CD4-positive, CD25-positive, alpha-beta regulatory T cell (primary cell): Measurements from ENCODE around the gene GLB1L2. TPM values are rescaled to one million over a fixed set of nuclear protein-coding genes. Genes with fewer than 3 reads are reported as not detected.
A peak's percentile ranks its signal among the peaks of the same experiment; 100 is the strongest.

ENCODE experiments used
- ATAC-seq, 2 donors: fragments of 150-1000 bp; cut with Tn5 transposase; one replicate each; pipeline ENCODE4 v1.10.0; 2021; ENCODE audit warnings: low read depth in 2 of 2, moderate number of reproducible peaks in 2 of 2, moderate library complexity in 1 of 2
- DNase-seq, 3 donors: peaks; one replicate each; pipeline versions ENCODE4 v3.0.0 to v3.0.0-alpha.2; 2012 to 2022; ENCODE audit warnings: mixed read lengths in 1 of 3
- H3K27ac ChIP-seq: one replicate; pipeline ENCODE4 v1.7.0; 2013; ENCODE audit warnings: mild to moderate bottlenecking, low read length; ENCODE audit not compliant: insufficient read depth, poor library complexity, severe bottlenecking
- H3K27me3 ChIP-seq: one replicate; pipeline ENCODE4 v1.7.0; 2013; ENCODE audit warnings: low read length; ENCODE audit not compliant: control insufficient read depth, insufficient read depth
- H3K36me3 ChIP-seq: one replicate; pipeline ENCODE4 v1.7.0; 2013; ENCODE audit warnings: mild to moderate bottlenecking, low read length, moderate library complexity; ENCODE audit not compliant: control insufficient read depth, insufficient read depth
- H3K4me1 ChIP-seq: 2 replicates; pipeline ENCODE4 v1.7.0; 2013; ENCODE audit warnings: mild to moderate bottlenecking, low read length; ENCODE audit not compliant: insufficient read depth, control insufficient read depth, poor library complexity, severe bottlenecking
- H3K4me3 ChIP-seq: one replicate; pipeline ENCODE4 v1.7.0; 2013; ENCODE audit warnings: low read depth, mild to moderate bottlenecking, low read length, moderate library complexity
- H3K9me3 ChIP-seq, 2 experiments: 1 replicate in 1 of 2; 2 replicates in 1 of 2; pipeline ENCODE4 v1.7.0; 2013; ENCODE audit warnings: low read length in 2 of 2, mild to moderate bottlenecking in 1 of 2, moderate library complexity in 1 of 2; ENCODE audit not compliant: control insufficient read depth in 2 of 2
- H3K27ac Mint-ChIP-seq, 3 donors: one replicate each; pipeline ENCODE4 v1.8.0; 2020 to 2022; ENCODE audit warnings: mild to moderate bottlenecking in 3 of 3, mixed read lengths in 3 of 3, moderate library complexity in 2 of 3
- H3K27me3 Mint-ChIP-seq: one replicate; pipeline ENCODE4 v1.8.0; 2022; ENCODE audit warnings: mild to moderate bottlenecking, mixed read lengths
- H3K36me3 Mint-ChIP-seq: one replicate; pipeline ENCODE4 v1.8.0; 2020; ENCODE audit warnings: mixed read lengths
- H3K4me1 Mint-ChIP-seq, 4 donors: one replicate each; pipeline ENCODE4 v1.8.0; 2020 to 2022; ENCODE audit warnings: mixed read lengths in 4 of 4, mild to moderate bottlenecking in 1 of 4
- H3K4me3 Mint-ChIP-seq, 4 donors: one replicate each; pipeline ENCODE4 v1.8.0; 2020 to 2022; ENCODE audit warnings: mild to moderate bottlenecking in 4 of 4, mixed read lengths in 4 of 4, moderate library complexity in 3 of 4
- H3K9me3 Mint-ChIP-seq, 7 donors: one replicate each; pipeline ENCODE4 v1.8.0; 2020 to 2022; ENCODE audit warnings: mixed read lengths in 7 of 7, mild to moderate bottlenecking in 3 of 7, moderate library complexity in 2 of 7
- polyA plus RNA-seq, 4 donors: library from polyadenylated mRNA; unstranded; fragments of 300-500 nt; fragmentation: Illumina TruSeq; gene quantifications; one replicate each; pipeline ENCODE4 v1.2.3, GENCODE V29; 2021
- total RNA-seq: library from RNA; stranded (reverse); gene quantifications from one replicate; pipeline ENCODE4 v1.2.3, GENCODE V29; 2022

GLB1L2 gene
- total and polyA plus RNA-seq, 5 donors from 2014 or later = 0.11 to 0.79 (median 0.54) TPM; not detected in 1

- Mint-ChIP-seq H3K36me3 (no peaks in the 10 kb centered on the region), H3K4me1 (peaks cover 0 to 6% (median 0%) of the 10 kb centered on the region in 4 donors), H3K4me3 (no peak overlapping the region), H3K27ac (no peak overlapping the region), H3K27me3 (no peaks in the 10 kb centered on the region), H3K9me3 (peaks cover 0 to 3% (median 0%) of the 10 kb centered on the region in 7 donors)
- Histone ChIP-seq H3K9me3 (peaks cover 0 to 3% of the 10 kb centered on the region in 2 experiments), H3K27me3 (no peaks in the 10 kb centered on the region), H3K27ac (no peak overlapping the region), H3K36me3 (no peaks in the 10 kb centered on the region), H3K4me3 (no peak overlapping the region), H3K4me1 (peaks cover 4% of the 10 kb centered on the region)
- ATAC-seq = no peak
- DNase-seq = no peak
Observed at GRCh38 chr11:134355136-134355535, 23.3 kb downstream of the GLB1L2 start.

GRCh38 chr11:134355656-134356055 lies 23.9 kb downstream of the GLB1L2 start:
- H3K9me3 Mint-ChIP-seq = peaks cover 0 to 3% (median 0%) of the 10 kb centered on the region in 7 donors
- no peak for ATAC-seq
- no peak for DNase-seq

GRCh38 chr11:134356656-134357544 lies 25.1 kb downstream of the GLB1L2 start:
- peak overlapping the region in 1 of 3 donors; percentile 16 for H3K27ac Mint-ChIP-seq
- no peaks in the 10 kb centered on the region for H3K27me3 Mint-ChIP-seq
- Histone ChIP-seq H3K36me3 (no peaks in the 10 kb centered on the region), H3K4me1 (peaks cover 8% of the 10 kb centered on the region), H3K27me3 (no peaks in the 10 kb centered on the region), H3K4me3 (no peak overlapping the region), H3K9me3 (peaks cover 0 to 3% of the 10 kb centered on the region in 2 experiments), H3K27ac (no peak overlapping the region)
- H3K9me3 Mint-ChIP-seq = peaks cover 0 to 3% (median 0%) of the 10 kb centered on the region in 7 donors
- H3K4me1 Mint-ChIP-seq = peaks cover 0 to 11% (median under 1%) of the 10 kb centered on the region in 4 donors
- no peak overlapping the region for H3K4me3 Mint-ChIP-seq
- ATAC-seq (no peak), DNase-seq (no peak)
- H3K36me3 Mint-ChIP-seq = no peaks in the 10 kb centered on the region

More at GRCh38 chr11:134355656-134356055, 23.9 kb downstream of the GLB1L2 start:
- Histone ChIP-seq H3K27ac (no peak overlapping the region), H3K36me3 (no peaks in the 10 kb centered on the region), H3K27me3 (no peaks in the 10 kb centered on the region), H3K9me3 (peaks cover 0 to 3% of the 10 kb centered on the region in 2 experiments), H3K4me3 (no peak overlapping the region), H3K4me1 (peaks cover 8% of the 10 kb centered on the region)
- Mint-ChIP-seq H3K27ac (no peak overlapping the region), H3K4me3 (no peak overlapping the region), H3K36me3 (no peaks in the 10 kb centered on the region), H3K27me3 (no peaks in the 10 kb centered on the region), H3K4me1 (peaks cover 0 to 8% (median under 1%) of the 10 kb centered on the region in 4 donors)

- Mint-ChIP-seq H3K27ac (no peak overlapping the region), H3K27me3 (no peaks in the 10 kb centered on the region), H3K9me3 (peaks cover 0 to 5% (median 0%) of the 10 kb centered on the region in 7 donors), H3K4me3 (no peak overlapping the region), H3K36me3 (no peaks in the 10 kb centered on the region), H3K4me1 (peaks cover 0 to 12% (median under 1%) of the 10 kb centered on the region in 4 donors)
- no peak for ATAC-seq
- Histone ChIP-seq H3K27ac (no peak overlapping the region), H3K4me3 (no peak overlapping the region), H3K27me3 (no peaks in the 10 kb centered on the region), H3K4me1 (peaks cover 8% of the 10 kb centered on the region), H3K36me3 (no peaks in the 10 kb centered on the region), H3K9me3 (peaks cover 0 to 3% of the 10 kb centered on the region in 2 experiments)
- no peak for DNase-seq
Observed at GRCh38 chr11:134357545-134357839, 25.7 kb downstream of the GLB1L2 start.

GRCh38 chr11:134358165-134358855 lies 26.5 kb downstream of the GLB1L2 start:
- Histone ChIP-seq H3K4me3 (no peak overlapping the region), H3K27ac (no peak overlapping the region), H3K27me3 (no peaks in the 10 kb centered on the region), H3K4me1 (peaks cover 8% of the 10 kb centered on the region), H3K36me3 (no peaks in the 10 kb centered on the region), H3K9me3 (peaks cover 0 to 3% of the 10 kb centered on the region in 2 experiments)
- Mint-ChIP-seq H3K4me3 (no peak overlapping the region), H3K36me3 (no peaks in the 10 kb centered on the region), H3K27ac (no peak overlapping the region), H3K9me3 (peaks cover 0 to 5% (median 0%) of the 10 kb centered on the region in 7 donors), H3K27me3 (no peaks in the 10 kb centered on the region), H3K4me1 (peaks cover 0 to 12% (median under 1%) of the 10 kb centered on the region in 4 donors)
- DNase-seq (no peak), ATAC-seq (no peak)

GRCh38 chr11:134358856-134359490 lies 27.2 kb downstream of the GLB1L2 start:
- ATAC-seq = no peak
- no peak for DNase-seq

GRCh38 chr11:134359646-134360045 lies 27.9 kb downstream of the GLB1L2 start:
- no peaks in the 10 kb centered on the region for H3K9me3 ChIP-seq
- peaks cover 8% of the 10 kb centered on the region for H3K4me1 ChIP-seq
- H3K4me3 ChIP-seq = no peak overlapping the region
- no peak overlapping the region for H3K27ac ChIP-seq
- DNase-seq (no peak), ATAC-seq (no peak)
- H3K27me3 Mint-ChIP-seq = no peaks in the 10 kb centered on the region
- peak overlapping the region in 1 of 3 donors; percentile 88 for H3K27ac Mint-ChIP-seq
- no peaks in the 10 kb centered on the region for H3K27me3 ChIP-seq
- no peak overlapping the region for H3K4me3 Mint-ChIP-seq
- no peaks in the 10 kb centered on the region for H3K36me3 Mint-ChIP-seq
- H3K4me1 Mint-ChIP-seq = peaks cover 0 to 12% (median under 1%) of the 10 kb centered on the region in 4 donors
- peaks cover 0 to 5% (median 0%) of the 10 kb centered on the region in 7 donors for H3K9me3 Mint-ChIP-seq
- no peaks in the 10 kb centered on the region for H3K36me3 ChIP-seq

More at GRCh38 chr11:134358856-134359490, 27.2 kb downstream of the GLB1L2 start:
- H3K9me3 Mint-ChIP-seq = peaks cover 0 to 5% (median 0%) of the 10 kb centered on the region in 7 donors
- peaks cover 0 to 12% (median under 1%) of the 10 kb centered on the region in 4 donors for H3K4me1 Mint-ChIP-seq
- no peaks in the 10 kb centered on the region for H3K36me3 ChIP-seq
- no peaks in the 10 kb centered on the region for H3K36me3 Mint-ChIP-seq
- H3K4me1 ChIP-seq = peaks cover 8% of the 10 kb centered on the region
- H3K27ac ChIP-seq = no peak overlapping the region
- no peak overlapping the region for H3K4me3 Mint-ChIP-seq
- no peak overlapping the region for H3K27ac Mint-ChIP-seq
- H3K4me3 ChIP-seq = no peak overlapping the region
- H3K9me3 ChIP-seq = no peaks in the 10 kb centered on the region
- no peaks in the 10 kb centered on the region for H3K27me3 ChIP-seq
- H3K27me3 Mint-ChIP-seq = no peaks in the 10 kb centered on the region
